HG03097 (cell line): ENCODE data around the gene CHCHD4.
"Not testable (repeated sequence)": the region's sequence is repeated elsewhere in the genome, so short reads cannot be mapped to it uniquely, and the experiment has no call there.

Source experiments
- ATAC-seq: cut with Tn5 transposase; IDR thresholded peaks from one replicate; pipeline ENCODE4 v1.9.1; 2021; ENCODE audit not compliant: unreplicated experiment, low FRiP score

The CHCHD4 gene

DNA sequence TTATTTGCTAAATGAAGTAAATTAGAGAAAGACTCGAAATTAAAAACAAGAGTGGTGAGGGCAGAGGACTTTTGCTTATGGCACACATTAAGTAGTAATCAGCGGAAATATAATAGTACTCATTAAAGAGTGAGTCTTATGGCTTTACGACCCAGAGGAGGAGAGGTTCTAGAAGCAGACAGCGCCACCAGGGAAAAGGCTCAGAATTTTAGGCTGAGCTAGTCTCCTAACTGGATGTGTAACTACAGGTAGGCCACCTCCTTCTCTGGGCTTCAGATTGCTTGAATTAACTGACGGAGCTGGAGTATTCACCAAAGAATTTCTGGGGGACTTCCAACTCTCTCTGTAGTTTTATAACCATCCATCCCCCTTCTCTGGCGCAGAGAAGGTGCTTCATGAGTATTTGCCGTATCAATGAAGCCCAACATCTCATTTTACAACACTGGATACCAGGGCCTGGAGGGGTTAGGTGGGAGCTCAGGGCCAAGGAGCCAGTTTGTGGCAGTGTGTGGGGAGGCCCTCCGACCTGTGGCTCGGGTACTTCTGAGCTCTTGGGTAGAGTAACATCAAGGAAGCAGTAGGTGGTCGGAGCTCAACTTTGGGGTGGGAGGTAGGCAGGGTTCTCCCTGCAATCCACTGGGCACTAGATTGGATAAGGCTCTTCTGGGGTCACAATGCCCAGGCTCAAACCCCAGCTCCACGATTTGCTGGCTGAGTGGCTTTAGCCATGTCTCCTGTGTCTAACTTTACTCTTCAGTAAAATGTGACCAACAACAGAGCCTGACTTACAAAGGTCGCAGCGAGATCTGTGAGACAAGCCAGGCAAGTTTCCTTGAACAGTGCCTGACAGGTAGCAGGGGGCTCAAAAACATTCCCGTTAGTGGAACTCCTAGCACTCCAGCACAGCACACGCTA is 1.1 kb downstream of the CHCHD4 start:
- ATAC-seq = no peak

DNA sequence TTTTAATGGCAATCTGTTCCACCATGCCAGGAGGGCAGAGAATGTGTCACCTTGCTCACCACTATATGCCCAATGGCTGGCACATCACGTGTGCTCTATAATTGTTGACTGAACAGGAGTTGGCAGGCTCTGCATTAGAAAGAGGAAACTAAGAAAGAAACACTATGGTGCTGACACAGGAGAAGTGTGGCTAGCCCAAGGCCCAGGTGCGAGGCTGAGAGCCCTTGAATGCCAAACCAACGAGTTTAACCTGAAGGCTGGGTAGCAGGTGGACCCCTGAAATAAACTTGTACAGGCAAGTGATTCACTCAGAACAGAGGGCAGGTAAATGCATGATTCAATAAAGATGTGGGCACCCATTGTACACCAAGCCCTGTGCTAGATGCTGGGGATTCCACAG is 2.4 kb downstream of the CHCHD4 start:
- ATAC-seq = no peak

DNA sequence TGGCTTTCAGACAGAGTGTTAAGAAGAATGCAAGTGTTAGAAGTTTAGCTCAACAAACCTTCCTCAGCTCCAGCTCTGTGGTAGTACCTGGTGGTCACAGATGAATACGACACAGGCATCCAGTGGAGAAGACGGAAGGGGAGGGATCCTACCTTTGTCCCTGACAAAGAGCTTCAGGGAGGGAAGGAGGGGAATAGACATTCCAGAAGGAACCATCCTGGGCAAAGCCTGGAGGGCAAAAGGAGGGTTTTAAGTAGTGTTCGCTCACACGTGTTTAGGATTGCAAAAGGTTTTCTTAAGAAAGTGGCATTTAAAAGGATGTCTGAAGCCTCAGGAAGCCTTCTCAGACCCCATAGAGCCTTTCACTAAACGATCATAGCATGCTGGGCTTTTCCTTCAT is 2.8 kb downstream of the CHCHD4 start:
- no peak for ATAC-seq

DNA sequence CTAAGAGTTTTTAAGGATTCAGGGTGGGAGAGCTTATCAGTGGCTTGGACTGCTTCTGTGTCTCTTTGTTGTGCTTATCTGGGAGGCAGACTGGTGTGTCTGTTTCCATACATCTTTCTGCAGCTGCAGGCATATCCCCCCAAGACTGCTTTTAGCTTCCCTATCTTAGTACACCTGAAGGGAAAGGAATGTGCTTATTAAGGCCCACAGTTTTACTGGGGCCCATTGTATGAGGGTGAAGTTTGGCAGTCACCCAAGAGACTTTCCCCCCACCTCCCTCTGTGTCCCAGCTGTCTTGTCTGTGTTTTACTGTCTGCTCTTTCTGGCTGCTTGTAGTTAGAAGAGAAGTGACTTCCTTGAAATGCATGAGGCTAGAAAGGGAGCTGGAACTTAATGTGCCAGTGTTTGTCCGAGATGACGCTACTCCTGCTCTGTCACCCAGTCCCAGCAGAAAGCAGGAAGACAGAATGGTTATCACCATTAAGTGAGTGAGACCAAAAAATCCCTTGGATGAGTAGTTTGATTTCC is 3.7 kb downstream of the CHCHD4 start:
- not testable (repeated sequence) for ATAC-seq

DNA sequence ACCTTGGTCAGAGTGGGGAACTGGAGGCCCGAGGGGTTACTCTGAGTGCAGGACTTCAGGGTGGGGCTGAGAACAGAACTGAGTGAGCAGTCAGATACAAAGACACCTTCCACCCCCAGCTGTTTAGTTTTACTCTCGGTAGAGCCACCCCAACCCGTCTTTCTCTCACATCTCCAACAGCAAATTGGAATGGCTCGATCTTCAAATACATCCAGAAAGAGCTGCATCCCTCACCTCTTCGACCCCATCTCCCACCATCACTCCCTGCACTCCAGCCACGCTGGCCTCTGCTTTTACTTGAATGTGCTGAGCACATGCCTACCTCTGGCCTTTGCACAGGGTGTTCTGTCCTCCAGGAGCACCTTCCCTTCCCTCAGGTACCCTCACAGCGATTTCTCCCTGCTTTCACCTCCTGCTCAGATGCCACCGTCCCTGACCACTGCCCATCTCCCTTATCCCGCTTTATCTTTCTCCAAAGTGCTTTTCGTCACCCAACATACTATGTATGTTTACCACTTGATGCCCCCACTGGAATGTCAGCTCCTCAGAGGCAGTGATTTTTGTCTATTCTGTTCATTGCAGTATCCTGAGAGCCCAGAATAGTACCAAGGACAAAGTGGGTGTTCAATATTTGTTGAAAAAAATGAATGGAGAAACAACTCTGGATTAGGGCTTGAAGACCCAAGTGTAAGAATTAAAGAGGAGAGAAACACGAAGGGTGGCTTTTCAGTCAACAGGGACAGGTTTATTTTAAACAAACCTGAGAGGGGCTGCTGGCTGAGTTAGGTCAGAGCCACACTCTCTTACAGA is 4.4 kb downstream of the CHCHD4 start:
- no peak for ATAC-seq

DNA sequence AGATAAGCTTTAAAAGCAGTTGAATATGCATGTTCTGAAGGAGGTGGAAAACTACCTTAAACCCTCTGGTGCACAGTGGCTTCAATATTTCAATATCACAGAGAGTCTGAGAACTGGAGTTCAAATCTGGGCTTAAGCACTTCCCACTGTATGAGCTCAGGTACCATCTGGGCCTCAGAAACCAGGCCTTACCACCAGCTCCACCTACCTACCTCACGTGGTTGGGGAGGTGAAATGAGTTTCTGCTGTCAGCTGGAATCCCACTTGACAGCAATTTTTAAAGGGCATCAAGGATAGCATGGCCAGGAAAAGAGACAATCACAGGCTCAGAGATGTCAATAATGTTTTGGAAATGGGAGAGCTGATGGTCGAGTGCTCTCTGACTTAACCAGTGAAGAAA is 5.0 kb downstream of the CHCHD4 start:
- ATAC-seq = no peak

DNA sequence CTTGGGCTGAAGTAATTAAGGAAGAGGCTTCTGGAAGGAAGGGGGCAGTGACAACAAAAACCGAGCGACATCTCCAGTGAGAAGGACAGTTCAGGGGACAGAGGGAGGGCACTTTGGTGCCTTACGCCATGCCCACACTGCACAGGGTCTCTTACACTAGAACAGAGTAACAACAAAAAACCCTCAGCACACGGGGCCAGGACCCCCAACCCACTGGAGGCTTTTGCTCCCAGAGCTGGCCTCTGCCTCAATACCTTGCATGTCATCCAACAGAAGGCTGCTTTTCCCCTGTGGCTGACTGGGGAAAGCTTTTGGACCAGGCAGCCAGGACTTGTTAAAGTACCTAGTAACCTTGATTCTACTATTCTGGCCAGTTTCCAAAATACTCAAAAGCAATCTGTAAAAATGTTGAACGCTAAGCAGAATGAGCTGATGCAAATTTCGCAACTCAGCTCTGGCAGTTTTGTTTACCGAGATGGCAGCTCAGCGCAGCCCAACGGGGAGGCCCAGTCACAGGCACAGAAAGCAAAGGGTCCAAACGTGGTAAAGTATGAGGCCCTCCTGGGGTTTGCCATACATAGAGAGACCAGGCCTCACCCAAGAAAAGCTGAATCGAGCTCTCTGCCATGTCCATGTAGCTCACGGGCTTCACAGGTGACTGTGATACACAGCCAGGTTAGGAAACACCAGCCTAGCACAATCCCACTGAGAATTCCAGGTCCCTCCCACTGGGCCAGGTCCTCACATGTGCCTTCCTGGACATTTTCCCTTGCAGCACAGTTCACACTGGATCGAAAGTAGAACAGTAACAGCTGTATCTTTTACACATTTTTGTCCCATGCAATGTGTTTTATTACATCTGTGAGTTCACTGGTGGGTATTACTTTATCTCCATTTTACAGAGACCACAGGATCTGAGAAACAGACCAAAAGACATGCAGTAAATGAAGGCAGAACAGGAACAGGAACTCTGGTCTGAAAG is 6.0 kb downstream of the CHCHD4 start:
- no peak for ATAC-seq

DNA sequence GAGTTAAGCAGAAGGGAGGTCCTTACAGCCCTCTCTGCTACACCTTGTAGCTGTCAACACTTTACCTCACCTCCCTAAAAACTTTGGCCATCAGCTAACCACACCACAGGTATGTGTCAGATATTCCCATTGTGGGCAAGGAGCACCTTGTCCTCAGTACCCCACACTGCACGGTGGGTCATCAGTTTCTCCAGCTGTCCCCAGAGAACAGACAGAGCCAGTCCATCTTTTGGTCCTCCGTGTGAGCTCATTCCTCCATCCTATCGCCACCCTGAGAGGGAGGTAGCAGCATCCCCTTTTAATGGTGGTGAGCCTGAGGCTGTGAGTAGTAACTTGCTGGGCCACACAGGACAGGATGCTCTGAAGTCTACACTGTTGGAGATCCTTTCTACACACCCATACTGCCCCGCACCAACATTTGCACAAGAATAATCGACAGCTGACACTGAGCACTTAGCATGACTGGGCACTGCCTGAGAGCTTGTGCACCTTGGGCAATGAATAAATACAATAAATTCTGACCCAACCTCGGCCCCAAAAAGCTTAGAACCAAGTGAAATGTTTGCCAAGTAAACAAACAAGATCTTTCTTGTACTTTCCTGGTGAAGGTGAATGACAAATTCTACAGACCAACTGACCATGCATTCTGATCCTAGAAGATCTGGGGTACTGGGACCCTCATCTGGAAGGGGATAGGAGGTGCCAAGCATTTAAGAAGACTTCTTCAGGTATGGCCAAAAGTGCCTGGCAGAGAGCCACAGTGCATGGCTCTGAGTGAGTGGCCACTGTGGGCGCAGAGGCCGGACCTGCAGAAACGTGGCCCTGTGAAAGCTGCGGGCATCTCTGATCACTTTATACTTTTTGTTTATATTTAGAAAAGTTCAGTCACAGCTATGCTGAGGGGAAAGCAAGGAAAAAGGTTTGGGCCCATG is 6.9 kb downstream of the CHCHD4 start:
- ATAC-seq = no peak

DNA sequence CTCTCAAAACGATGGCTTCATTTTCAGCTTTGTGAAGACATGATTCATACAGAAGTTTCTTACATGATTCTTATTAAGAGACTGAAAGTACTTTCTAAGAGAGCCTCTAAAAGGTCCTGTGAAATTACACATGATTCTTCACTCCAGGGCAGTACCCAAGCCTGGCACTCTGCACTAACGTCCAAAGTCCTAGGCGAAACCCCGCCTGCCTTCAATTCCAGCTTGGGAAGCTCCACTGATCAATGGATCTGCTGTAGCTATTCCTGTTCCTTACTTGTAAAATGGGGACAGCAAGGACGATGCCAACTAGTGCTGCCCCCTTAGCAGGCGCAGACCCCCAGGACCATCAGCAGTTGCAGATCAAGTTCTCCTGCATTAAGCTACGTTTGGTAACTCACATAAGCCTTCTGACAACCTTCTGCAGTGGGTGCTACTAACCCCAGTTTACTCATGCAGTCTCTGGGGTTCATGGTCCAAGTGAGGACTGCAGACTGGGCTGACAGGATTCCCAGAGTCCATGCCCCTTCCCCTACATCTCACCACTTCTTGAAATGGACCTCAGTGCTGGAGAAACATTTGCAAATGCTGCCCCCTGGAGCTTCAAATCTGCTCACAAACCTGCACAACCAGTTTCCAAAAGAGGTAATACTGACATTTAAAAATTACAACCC is 10.6 kb downstream of the CHCHD4 start:
- no peak for ATAC-seq

DNA sequence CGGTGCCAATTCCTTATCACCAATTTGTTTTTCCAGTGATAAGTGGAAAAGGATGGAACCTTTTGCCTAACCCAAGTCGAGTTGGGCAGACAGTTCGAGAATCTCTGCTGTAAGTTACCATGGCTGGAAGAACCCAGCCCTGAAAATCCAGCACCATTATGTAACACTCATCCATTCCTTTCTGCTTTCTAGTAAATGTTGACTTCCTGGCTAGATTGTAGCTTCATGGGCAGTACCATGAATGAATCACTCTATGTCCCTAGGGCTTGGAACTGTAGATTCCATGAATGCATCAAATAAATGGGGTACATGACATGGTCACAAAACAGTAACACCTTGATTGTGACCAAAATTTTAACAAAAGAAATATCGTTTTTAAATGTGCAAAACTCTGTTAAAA is 14.0 kb downstream of the CHCHD4 start:
- ATAC-seq = no peak

DNA sequence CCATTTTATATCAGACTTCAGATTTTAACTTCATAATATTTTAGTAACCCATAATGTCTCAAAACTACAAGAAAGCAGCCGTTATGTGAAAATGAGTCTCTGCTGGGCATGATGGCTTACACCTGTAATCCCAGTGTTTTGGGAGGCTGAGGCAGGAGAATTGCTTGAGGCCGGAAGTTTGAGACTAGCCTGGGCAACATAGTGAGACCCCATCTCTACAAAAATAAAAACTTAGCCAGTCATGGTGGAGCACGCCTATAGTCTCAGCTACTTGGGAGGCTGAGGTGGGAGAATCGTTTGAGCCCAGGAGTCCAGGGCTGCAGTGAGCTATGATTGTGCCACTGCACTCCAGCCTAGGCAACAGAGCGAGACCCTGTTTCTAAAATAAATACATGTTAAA is 14.8 kb downstream of the CHCHD4 start:
- ATAC-seq = not testable (repeated sequence)

DNA sequence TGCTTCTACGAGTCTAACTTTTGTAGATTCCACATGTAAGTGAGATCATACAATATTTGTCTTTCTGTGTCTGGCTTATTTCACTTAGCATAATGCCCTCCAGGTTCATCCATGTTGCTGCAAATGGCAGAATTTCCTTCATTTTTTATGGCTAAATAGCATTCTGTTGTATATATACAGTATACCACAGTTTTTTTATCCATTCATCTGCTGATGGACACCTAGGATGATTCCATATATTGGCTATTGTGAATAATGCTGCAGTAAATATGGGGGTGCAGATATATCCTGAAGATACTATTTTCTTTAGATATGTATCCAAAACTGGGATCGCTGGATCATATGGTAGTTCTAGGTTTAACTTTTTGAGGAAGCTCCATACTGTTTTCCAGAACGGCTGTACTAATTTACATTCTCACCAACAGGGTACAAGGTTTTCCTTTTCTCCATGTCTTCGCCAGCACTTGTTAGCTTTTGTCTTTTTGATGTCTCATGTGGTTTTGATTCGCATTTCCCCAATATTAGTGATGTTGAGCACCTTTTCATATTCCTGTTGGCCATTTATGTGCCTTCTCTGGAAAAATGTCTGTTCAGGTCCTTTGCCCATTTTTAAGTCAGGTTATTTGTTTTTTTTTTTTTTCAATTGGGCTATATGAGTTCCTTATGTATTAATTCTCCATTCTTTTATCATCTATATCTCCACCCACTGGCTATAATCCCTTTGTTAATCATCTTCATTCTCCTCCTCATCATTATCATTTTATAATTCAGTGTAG is 26.9 kb downstream of the CHCHD4 start:
- ATAC-seq = no peak

DNA sequence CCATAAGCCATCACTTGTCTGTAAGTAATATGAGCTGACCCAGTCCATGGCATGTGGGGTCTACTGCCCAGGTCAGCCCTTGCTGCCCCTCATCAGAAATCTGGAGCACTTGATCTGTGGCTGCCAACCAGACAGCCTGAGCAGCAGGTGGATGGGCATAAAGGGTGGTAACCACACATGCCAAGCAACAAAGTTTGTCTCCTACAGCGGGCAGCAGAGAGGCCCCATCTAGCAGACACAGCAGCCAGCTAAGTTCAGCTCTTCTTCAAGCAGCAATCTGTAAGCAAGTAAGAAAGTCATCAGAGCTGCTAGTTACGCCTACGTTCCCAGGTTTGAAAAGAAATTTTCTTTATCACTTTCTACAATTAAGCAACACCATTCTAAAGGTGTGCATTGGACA is 27.9 kb downstream of the CHCHD4 start:
- no peak for ATAC-seq

DNA sequence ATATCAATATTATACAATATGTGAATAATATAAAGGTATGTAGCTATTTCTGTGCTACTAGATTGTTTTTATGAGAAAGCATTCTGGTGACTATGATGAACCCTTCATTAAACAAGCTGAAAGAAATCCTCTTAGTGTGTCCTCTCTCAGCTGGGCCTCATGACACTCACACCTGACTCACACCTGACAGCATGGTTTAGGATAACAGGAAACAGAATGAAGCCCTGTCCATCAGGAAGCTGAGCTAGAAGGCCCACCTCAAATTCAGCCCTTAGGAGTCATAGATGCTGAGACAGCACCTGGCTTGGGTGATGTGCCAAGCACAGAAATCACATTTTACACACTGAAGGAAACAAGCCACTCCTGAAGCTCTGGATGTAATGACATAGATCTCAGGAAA is 30.8 kb downstream of the CHCHD4 start:
- ATAC-seq = no peak

DNA sequence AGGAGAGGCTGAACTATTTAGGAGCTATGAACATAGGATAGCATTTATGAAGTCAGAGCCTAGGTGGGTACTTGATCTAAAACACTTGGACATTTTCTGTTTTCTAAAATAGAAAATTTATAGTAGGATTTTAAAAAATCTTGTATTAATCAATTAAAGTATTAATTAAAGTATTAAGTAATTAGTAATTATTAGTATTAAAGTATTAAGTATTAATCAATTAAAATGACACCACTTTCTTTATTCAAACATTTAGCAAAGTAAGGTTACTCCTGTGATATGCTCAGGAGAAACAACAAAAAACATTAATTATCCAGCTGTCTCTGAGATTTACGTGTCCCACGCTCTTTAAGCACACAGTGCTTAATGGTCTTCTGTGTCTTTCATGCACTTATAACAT is 32.2 kb downstream of the CHCHD4 start:
- no peak for ATAC-seq

DNA sequence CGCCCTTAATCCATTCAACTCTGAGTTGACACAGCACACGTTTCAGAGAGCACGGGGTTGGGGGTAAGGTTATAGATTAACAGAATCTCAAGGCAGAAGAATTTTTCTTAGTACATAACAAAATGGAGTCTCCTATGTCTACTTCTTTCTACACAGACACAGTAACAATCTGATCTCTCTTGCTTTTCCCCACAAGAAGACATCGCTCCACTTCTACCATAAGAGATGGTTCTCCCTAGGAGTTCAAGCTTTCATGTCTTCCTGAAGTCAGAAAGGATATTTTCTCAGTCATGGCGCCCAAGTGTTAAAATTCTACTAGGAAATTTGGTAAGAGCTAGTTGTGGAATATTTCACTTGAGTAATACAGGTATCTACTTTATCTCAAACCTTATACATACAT is 32.7 kb downstream of the CHCHD4 start:
- not testable (repeated sequence) for ATAC-seq

DNA sequence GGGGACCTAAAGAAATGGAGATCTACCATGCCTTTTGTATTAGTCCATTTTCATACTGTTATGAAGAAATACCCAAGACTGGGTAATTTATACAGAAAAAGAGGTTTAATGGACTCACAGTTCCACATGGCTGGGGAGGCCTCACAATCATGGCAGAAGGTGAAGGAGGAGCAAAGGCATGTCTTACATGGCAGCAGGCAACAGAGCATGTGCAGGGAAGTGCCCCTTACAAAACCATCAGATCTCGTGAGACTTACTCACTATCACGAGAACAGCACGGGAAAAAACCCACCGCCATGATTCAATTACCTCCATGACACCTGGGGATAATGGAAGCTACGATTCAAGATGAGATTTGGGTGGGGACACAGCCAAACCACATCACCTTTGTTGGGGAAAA is 37.2 kb downstream of the CHCHD4 start:
- ATAC-seq = not testable (repeated sequence)

DNA sequence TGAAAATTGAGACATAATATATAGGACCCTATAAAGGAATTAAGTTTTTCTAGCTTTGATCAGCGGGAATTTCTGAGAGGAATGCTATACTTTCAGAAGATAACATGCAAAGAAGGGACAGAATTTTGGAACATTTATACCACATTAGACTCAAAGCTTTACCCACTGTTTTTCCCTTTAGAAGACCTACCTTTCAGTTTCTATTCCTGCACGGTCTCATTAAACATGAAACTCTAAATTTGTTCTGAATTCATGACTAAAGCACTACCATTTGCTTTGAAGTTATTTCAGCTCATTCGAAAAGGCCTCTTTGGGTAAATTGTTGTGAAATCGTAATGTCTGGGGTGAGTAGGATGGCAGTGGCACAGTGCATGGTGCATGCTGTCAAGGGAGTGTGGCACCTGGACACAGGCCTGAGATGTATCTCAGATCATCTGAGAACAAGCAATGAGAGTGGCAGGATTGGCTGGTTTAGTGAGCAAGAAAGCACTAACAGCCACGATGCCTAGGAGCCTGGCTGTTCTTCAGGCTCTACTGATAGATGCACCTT is 42.5 kb downstream of the CHCHD4 start:
- no peak for ATAC-seq
